HG03097 (cell line): Measurements from ENCODE around the gene FNTB.
A peak's percentile ranks its signal among the peaks of the same experiment; 100 is the strongest.

Source experiments
- ATAC-seq: cut with Tn5 transposase; IDR thresholded peaks from one replicate; pipeline ENCODE4 v1.9.1; 2021; ENCODE audit not compliant: unreplicated experiment, low FRiP score

Gene FNTB, protein sequence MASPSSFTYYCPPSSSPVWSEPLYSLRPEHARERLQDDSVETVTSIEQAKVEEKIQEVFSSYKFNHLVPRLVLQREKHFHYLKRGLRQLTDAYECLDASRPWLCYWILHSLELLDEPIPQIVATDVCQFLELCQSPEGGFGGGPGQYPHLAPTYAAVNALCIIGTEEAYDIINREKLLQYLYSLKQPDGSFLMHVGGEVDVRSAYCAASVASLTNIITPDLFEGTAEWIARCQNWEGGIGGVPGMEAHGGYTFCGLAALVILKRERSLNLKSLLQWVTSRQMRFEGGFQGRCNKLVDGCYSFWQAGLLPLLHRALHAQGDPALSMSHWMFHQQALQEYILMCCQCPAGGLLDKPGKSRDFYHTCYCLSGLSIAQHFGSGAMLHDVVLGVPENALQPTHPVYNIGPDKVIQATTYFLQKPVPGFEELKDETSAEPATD

GRCh38 chr14:64986648-64987437, at the start of gene FNTB:
FNTB (plus strand) TSS chr14:64986895; CDS start chr14:64986954, 59 bp downstream.
- ATAC-seq, result peak; percentile 84

DNA sequence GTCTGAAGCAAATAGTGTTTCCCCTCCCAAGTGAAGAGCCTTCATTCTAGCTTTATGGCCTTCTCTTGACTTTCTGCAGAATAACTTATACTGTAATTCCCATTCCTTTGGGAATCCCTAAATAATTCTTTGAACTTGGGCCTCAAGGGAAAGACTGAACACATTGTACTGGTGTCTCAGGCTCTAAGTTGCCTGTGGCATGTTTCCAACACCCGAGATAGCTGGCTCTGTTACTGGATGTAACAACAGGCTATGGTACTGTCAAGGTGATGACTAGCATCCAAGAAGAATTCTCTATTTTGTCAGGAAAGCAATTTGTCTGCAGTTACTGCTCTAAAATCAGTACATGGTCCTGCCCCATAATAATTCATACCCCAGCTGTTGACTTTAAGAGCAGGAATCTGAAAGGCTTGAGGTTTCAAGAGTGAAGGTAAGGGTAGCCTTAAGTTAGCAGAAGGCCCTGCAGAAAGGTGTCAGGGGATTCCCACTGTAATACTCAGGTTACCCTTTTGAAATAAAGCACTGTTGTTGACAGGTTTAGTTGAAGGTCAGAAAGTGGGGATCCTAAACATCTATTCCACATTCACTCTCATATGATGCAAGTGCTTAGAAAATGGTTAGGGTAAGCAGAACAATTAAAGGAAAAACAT, 49.4 kb upstream of the FNTB start:
- no peak for ATAC-seq

GRCh38 chr14:64937821-64938193, 48.9 kb upstream of the FNTB start:
- no peak for ATAC-seq

DNA sequence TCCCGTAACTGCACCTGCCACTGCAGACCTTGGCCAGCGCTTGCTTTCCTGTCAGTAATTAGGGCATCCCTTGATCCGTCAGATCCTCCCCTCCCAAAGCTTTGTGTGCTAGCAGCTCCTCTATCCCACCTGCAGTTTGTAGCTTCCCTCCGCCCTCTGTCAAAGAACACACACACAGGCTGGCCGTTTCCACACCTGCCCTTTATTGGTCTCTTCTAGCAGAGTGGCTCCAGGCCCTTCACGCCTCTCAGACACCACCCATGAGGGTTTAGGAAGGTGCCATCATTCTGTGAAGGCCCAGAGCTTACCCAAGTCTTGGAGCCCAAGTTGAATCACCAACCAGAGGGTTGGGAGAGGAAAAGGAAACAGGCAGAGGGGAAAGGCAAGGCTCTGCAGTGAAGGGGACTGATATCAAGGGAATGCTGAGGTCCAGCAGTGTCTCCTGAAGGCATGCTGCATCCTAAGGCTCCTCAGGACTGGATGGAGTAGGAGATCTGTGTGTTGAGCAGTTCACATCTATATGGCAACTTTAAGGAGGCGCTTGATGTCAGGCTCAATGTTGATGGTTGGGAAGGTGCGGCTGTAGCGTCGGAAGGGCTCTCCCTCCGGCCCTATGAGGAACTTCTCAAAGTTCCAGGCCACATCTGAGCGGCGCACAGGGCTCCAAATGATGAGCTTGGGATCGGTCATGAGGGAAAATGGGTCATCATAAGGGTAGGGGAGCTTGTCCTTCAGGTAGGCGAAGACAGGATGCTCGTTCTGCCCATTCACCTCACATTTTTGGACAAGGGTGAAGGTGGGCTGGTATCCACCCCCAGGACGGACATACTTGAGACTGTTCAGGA, 47.5 kb upstream of the FNTB start:
- no peak for ATAC-seq

DNA sequence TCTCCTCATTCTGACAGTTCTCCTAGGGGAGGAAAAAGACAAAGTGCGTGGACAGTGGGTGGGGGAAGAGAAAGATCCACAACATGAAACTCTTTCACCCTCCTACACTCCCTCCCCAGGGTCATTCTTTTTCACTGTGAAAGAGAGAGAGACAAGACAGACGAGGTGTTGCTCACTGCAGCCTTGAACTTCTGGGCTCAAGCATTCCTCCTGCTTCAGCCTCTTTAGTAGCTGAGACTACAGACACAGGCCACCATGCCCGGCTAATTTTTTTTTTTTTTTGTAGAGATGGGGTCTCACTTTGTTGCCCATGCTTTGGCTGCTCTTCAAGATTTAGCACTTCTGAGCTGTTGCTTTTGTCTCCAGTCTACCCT, 46.9 kb upstream of the FNTB start:
- no peak for ATAC-seq

DNA sequence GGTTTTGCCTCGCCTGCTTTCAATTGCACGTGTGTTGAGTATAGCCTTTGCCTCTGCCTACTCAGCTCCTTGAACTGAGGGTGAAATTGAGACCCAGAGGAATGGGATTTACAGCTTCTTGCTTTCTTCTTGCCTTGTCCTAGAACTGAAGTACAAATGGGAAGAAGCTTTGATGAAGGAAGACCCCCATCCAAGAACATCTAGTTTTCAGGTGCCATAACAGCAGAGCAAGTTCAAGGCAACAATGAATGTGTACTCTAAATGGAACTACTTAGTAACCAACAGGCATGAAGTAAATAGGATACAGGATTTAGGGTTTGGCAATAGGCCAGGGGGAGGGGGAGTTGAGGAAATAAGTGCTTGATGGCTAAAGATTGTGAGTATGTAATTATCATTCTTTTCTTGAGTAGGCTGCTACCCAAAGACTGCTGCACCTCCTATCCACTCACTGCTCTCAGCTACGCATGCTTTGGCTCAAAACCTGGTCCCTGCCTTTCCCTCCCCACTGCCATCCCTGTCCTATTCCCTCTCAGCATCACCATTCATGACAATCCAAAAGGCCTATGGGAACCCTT, 46.3 kb upstream of the FNTB start:
- ATAC-seq, result no peak

GRCh38 chr14:64942531-64943111, 44.1 kb upstream of the FNTB start, which contains the start of gene GPX2:
GPX2 (minus strand) TSS chr14:64942745; CDS start chr14:64942726, 19 bp downstream.
- ATAC-seq, result no peak

- no peak for ATAC-seq
Measured at GRCh38 chr14:64943556-64943955, 43.1 kb upstream of the FNTB start.

GRCh38 chr14:64944041-64944440, 42.7 kb upstream of the FNTB start:
- ATAC-seq, result no peak

DNA sequence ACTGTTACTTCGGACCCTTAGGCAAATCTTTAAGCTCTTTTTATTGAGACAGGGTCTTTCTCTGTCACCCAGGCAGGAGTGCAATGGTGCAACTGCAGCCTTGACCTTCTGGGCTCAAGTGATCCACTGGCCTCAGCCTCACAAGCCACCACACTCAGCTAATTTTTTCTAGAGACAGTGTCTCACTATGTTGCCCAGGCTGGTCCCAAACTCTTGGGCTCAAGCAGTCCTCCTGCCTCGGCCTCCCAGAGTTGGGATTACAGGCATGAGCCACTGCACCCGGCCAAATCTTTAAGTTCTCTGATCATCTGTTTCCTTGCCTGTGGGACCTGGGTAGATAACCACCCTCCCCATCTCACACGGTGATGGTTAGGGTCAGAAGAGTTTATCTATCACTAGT, 41.8 kb upstream of the FNTB start:
- ATAC-seq, result no peak

- no peak for ATAC-seq
Measured at GRCh38 chr14:64945431-64946178, 41.1 kb upstream of the FNTB start.

DNA sequence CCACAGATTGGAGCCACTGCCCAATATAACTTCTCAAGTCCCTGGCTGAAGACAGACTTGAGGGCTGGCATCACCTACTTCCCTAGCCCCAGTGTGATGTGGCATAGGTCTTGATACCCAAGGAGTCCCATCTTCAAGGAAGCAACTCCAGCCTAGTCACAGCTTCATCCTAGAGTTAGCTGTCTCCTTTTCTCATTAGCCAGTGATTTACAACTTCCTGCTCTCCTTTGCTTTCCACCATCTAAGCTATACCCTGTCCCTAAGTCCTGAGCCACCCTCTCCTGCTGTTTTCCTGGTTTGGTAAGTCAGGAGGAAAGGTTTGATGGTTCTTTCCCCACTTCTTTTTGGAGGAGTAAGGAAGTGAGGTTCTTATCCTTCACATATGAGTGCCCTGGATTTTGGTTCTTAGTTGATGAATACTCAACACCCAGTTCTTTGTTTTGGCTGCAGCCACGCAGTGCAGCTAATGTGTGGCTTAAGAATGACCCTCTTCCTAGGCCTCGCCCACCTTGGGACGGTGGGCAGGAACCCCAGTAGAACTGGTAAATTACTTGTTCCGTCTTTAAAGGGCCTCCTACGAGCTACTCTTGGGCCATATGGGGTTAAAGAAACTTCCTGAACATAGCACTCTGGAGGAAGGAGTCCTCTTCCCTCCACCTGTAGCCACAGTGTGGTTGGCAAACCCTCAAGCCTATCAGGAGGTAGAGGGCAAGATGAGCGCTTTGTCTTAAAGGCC, 40.2 kb upstream of the FNTB start:
- no peak for ATAC-seq

DNA sequence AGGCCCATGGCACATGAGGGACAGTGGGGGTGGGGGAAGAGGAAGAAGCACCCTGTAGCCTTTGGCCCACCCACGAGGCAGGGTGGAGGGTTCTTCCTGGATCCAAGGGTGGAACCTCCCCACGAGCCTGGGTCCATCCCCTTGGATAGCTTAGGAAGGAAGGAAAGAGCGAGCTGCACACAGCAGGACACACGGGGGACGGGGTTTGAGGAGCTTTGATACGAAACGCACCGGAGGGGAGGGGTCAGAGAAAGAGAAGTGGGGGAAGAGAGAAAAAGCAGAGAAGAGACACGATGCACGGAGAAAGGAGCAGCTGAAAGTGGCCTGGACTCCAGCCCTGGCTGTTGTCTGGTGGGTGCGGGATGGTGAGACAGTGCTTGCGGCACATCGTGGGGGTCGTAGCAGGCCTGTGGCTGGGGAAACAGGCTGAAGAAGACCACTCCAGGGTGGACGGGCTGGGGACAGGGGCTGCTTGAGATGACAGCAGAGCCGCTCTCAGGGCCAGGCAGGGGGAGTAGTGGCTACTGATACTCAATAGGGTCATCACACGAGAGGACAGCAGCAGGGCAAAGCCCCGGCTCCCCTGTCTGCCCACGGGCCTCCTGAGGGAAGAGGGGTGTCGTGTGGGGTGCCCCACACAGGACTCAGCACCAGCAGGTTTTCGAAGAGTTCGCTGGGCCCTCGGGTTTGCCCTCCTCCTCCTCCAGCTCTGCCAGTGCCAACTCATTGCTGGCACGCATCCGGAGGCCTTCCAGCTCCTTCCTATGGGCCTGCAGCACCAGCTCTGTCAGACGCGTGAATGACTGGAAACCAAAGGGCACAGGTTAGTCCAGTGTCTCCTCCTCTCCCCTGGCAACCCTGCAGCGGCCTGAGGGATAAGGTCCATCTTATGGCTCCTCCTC, 38.7 kb upstream of the FNTB start:
- no peak for ATAC-seq

DNA sequence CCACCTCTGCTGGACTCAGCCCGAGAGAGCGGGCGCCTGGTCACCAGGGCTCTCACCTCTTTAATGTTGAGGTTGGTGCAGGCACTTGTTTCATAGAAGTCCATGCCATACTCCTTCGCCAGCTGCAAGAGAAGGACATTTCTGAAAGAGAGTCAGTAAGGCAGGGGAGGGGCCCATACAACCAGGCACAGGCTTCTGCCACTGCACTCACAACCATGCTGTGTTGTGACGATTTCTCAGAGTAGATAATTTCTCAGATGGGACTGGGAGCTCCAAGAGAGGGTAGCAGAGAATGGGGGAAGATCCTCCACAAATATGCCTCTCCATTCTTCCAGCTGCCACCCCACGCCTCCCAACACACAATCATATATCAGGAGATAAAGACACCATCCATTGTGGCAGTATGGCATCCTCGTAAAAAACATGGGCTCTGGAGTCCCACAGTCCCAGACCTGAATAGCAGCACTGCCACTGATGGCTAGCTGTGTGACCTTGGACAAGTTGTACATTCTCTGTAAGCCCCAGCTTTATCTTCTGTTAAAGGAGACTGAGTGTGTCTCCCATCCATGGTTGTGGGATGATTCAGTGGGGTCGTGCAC, 38.0 kb upstream of the FNTB start:
- no peak for ATAC-seq

DNA sequence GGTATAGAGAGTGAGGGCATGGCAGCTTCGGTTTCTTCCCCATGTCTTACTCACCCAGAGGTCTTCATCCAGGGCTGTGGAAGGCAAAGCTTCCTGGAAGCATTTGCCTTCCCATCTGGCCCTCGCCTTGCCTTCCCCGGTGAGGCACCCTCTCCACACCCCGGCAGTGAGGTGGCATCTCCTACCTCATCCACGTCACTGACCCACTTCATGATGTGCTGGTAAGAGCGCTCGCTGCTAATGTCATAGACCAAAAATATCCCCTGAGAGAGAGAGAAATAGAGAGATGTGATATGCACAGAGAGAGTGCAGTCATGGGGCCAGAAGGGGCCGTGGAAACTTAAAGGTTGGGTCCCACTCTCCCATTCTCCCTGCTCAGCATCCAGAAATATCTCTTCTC, 35.8 kb upstream of the FNTB start:
- ATAC-seq, result no peak

DNA sequence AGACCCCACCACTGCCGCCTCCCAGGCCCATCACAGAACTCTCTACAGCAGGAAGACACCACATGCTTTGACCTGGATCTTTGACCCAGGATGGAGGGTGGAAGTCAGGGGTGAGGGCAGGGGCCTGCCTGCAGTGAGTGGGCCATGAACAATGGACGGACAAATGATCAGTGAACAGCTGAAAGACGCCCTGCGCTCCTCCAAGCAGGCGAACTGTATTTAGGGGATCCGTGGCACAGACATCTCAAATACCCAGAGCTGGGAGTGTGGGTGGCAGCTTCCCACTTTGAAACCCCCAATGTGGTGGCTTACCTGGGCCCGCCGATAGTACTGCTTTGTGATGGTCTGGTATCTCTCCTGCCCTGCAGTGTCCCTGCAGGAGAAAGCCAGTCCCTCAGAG, 35.4 kb upstream of the FNTB start:
- no peak for ATAC-seq

GRCh38 chr14:64951724-64952123, 35.0 kb upstream of the FNTB start:
- ATAC-seq, result no peak
